NCI-H2081 treated with DMSO at 0.1 percent for 48 hours (cell line): ENCODE data around the gene ANTXR2.
A peak's percentile ranks its signal among the peaks of the same experiment; 100 is the strongest.
"Not testable (repeated sequence)": the region's sequence is repeated elsewhere in the genome, so short reads cannot be mapped to it uniquely, and the experiment has no call there.

Source experiments
- DNase-seq: peaks from one replicate; lab custom pipeline; 2025; lab: John Stamatoyannopoulos, UW

The ANTXR2 gene

GRCh38 chr4:80072744-80073472, at the start of gene ANTXR2:
Gene ANTXR2 (minus strand): TSS chr4:80073229. CDS start chr4:80072560, 669 bp downstream.
- DNase-seq = peak; percentile 28

DNA sequence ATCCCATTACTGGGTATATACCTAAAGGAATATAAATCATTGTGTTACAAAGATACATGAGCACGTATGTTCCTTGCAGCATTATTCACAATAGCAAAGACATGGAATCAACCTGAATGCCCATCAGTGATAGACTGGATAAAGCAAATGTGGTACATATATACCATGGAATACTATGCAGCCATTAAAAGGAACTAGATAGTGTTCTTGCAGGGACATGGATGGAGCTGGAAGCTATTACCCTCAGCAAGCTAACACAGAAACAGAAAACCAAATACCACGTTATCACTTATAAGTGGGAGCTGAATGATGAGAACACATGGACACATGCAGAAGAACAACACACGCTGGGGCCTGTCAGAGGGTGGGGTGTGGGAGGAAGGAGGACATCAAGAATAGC, 48.8 kb upstream of the ANTXR2 start:
- not testable (repeated sequence) for DNase-seq

DNA sequence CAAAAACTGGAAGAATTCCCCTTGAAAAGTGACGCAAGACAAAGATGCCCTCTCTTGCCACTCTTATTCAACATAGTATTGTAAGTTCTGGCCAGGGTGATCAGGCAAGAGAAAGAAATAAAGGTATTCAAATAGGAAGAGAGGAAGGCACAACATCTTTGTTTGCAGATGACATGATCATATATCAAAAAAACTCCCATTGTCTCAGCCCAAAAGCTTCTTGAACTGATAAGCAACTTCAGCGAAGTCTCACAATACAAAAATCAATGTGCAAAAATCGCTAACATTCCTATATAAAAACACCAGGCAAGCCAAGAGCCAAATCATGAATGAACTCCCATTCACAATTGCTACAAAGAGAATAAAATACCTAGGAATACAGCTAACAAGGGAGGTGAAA, 46.6 kb upstream of the ANTXR2 start:
- DNase-seq = not testable (repeated sequence)

- no peak for DNase-seq
Measured at GRCh38 chr4:80116516-80116915, 43.5 kb upstream of the ANTXR2 start.

GRCh38 chr4:80115368-80116181, 42.5 kb upstream of the ANTXR2 start:
- no peak for DNase-seq

GRCh38 chr4:80114732-80115265, 41.8 kb upstream of the ANTXR2 start:
- no peak for DNase-seq

- DNase-seq = no peak
Measured at GRCh38 chr4:80113615-80114014, 40.6 kb upstream of the ANTXR2 start.

DNA sequence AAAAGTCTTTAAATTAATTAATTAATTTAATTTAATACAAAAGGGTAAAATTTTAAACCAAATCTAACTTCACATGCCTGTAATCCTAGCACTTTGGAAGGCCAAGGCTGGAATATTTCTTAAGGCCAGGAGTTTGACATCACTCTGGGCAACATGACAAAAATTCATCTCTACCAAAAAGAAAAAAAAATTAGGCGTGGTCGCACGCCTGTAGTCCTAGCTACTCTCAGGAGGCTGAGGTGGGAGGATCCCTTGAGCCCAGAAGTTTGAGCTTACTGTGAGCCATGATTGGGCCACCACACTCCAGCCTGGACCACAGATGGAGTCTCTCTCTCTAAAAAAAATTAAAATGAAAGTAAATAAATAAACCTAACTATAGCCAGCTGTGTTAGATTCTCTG, 39.2 kb upstream of the ANTXR2 start:
- DNase-seq = no peak

GRCh38 chr4:80111276-80111675, 38.2 kb upstream of the ANTXR2 start:
- DNase-seq = no peak

DNA sequence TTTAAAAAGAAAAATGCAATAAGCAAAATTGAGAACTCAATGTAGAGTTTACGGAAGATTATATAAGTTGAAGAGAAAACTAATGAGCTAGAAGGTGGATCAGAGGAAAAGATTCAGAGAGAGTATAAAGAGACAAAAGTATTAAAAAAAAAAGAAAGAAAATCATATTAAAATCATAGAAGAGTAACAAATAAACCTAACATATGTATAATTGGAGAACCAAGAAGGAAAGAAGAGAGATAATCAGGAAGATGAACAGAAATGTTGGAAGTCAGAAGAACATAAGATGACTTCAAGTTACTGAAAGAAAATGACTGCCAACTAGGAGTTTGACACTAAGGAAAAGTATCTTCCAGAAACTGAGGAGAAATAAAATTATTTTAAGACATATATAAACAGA, 34.3 kb upstream of the ANTXR2 start:
- DNase-seq = no peak

DNA sequence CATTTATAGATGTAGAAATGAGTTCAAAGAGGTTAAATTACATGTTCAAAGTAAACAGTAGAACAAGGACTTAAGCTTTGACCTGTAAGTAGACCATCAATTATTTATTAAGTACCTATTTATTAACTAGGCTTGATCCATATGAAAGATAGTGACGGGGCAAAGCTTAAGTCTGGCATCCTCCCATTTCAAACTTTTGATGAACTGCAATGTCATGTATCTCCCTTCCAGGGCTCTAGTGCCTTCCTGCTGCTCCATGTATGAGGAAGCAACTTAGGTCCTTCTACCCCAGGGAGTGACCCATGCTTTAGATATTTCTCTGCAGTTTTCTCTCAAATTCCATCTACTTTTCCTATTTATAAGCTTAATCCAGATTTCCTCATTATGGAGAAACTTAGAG, 31.9 kb upstream of the ANTXR2 start:
- DNase-seq = no peak

- DNase-seq = peak; percentile 3
Measured at GRCh38 chr4:80103629-80104028, 30.6 kb upstream of the ANTXR2 start.

GRCh38 chr4:80101792-80102116, 28.7 kb upstream of the ANTXR2 start:
- DNase-seq = no peak

- no peak for DNase-seq
Measured at GRCh38 chr4:80101071-80101791, 28.2 kb upstream of the ANTXR2 start.

GRCh38 chr4:80099671-80100070, 26.6 kb upstream of the ANTXR2 start:
- DNase-seq = no peak

GRCh38 chr4:80098635-80099034, 25.6 kb upstream of the ANTXR2 start:
- no peak for DNase-seq

- no peak for DNase-seq
Measured at GRCh38 chr4:80097400-80098177, 24.6 kb upstream of the ANTXR2 start.

DNA sequence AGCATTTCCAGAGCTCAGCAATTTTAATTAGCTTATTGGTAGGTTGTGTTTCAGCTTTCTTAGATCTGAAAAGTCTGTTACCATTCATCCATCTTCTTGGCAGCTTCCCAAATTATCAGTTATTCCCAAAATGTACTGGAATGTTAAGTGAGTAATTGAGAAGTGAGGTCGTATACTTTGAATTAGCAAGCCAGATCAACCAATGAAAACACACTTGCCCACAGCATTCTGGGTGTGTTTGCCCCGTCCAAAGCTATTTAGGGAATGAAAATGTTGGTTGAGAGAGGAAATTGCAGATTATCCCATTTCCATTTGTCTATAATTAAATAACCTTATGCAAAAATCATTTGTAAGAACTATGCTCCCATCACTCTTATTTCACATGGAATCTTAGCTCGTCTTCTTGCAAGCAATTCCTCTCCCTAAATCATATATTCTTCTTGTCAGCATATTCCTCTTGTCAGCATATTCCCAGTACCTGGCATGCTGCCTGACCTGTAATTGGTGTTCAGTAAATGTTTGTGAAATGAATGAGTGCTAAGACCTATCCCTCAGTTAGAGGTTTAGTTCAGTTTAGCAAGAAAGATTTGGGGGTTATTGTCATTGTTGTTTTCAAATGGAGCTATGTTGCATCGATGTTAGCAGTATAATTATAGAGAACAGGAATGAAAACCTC, 23.3 kb upstream of the ANTXR2 start:
- DNase-seq = no peak

DNA sequence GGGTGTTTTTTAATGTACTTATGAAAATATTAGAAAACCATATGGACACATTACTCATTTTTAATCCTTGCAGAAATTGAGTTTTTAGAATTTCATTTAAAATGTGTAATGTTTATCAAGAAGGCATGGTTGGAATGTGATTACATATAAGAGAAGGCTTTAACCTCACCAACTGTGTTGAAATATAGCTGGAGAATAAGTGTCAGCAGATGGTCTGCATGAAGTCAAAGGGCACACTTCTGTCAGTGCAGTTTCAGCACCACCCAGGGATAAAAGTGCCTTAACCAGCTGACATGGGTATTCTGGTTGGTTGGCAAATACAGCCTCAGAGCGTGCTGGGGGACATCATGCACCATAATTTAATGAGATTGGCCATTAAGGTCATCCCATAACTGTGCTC, 21.2 kb upstream of the ANTXR2 start:
- no peak for DNase-seq

- no peak for DNase-seq
Measured at GRCh38 chr4:80093563-80093962, 20.5 kb upstream of the ANTXR2 start.

DNA sequence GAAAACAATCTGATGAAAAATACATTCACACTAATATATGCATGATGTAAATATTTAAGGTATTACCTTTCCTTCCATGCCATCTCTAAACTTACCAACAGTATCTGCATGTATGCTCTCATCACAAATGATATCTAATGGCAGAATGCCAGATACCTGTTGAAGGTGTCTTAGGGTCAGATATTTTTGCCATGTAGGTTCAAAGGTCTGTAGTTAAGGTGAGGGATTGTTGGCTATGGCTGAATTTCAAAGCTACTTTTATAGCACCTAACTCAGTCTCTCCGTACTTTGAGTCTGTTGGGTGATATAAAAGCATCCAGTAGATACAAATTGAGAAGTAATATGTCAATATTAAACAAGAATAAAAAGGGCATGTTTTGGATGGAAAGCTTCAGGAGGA, 19.8 kb upstream of the ANTXR2 start:
- DNase-seq = no peak
